ENCODE measurements around the gene LDLRAD4. TPM values are rescaled to one million over a fixed set of nuclear protein-coding genes. Genes with fewer than 3 reads are reported as not detected.

LDLRAD4 gene
- total RNA-seq, 1 donor from 2014 or later = 1.4 TPM

DNA sequence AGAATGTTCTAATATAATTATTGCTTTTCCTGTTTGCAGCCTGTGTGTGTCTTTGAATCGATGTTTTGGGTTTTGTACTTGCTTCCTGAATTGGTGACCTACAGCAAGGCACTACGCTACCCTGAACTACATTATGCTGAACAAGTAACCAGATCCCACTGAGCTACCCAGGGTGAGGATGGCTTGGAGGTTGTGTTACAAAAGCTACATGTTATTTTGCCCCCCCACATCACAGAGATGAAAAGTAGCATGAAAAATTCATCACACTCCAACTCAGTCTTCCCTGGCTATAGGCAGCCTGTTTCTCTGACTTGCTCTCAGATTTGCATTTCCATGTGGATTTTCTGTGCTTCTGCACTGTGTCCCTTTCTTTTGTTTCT, 162.1 kb downstream of the LDLRAD4 start:
- no peaks in the 10 kb centered on the region for H3K9me3 Mint-ChIP-seq
- no peaks in the 10 kb centered on the region for H3K27me3 Mint-ChIP-seq (ENCODE audit: low read depth)
- no peaks in the 10 kb centered on the region for H3K36me3 Mint-ChIP-seq (ENCODE audit: low read depth)
- H3K27ac Mint-ChIP-seq (ENCODE audit: unreplicated experiment) = no peak overlapping the region
- DNase-seq (ENCODE audit: low read depth, low spot score) = no peak
- TF ChIP-seq, protein P1, sequence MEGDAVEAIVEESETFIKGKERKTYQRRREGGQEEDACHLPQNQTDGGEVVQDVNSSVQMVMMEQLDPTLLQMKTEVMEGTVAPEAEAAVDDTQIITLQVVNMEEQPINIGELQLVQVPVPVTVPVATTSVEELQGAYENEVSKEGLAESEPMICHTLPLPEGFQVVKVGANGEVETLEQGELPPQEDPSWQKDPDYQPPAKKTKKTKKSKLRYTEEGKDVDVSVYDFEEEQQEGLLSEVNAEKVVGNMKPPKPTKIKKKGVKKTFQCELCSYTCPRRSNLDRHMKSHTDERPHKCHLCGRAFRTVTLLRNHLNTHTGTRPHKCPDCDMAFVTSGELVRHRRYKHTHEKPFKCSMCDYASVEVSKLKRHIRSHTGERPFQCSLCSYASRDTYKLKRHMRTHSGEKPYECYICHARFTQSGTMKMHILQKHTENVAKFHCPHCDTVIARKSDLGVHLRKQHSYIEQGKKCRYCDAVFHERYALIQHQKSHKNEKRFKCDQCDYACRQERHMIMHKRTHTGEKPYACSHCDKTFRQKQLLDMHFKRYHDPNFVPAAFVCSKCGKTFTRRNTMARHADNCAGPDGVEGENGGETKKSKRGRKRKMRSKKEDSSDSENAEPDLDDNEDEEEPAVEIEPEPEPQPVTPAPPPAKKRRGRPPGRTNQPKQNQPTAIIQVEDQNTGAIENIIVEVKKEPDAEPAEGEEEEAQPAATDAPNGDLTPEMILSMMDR (conservative IDR thresholded peaks at IDR 0.05) = no peak
- H3K4me1 Mint-ChIP-seq = peaks cover 32% of the 10 kb centered on the region
- H3K4me3 Mint-ChIP-seq = no peak overlapping the region

DNA sequence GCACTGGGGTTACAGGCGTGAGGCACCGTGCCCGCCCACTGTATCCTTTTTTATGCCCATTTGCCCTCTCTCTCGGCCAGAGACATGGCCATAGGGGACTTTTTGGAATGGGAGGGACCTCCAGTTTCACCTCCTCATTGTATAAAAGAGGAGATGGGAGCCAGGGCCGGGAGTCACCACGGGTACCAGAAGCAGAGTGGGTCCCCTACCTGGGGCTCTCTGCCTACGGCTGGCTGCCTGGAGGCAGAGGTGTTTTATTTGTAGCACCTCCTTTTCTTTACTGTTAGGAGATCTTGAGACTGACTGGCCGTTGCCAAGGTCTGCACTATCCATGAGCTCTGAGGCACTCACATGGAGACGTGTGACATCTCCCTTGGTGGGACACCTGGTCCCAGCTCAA, 162.8 kb downstream of the LDLRAD4 start:
- H3K27me3 Mint-ChIP-seq (ENCODE audit: low read depth) = no peaks in the 10 kb centered on the region
- no peak for DNase-seq (ENCODE audit: low read depth, low spot score)
- no peak overlapping the region for H3K4me3 Mint-ChIP-seq
- no peaks in the 10 kb centered on the region for H3K36me3 Mint-ChIP-seq (ENCODE audit: low read depth)
- no peak overlapping the region for H3K27ac Mint-ChIP-seq (ENCODE audit: unreplicated experiment)
- H3K9me3 Mint-ChIP-seq = no peaks in the 10 kb centered on the region
- TF ChIP-seq, protein P1 (conservative IDR thresholded peaks at IDR 0.05) = no peak
- H3K4me1 Mint-ChIP-seq = peaks cover 32% of the 10 kb centered on the region

DNA sequence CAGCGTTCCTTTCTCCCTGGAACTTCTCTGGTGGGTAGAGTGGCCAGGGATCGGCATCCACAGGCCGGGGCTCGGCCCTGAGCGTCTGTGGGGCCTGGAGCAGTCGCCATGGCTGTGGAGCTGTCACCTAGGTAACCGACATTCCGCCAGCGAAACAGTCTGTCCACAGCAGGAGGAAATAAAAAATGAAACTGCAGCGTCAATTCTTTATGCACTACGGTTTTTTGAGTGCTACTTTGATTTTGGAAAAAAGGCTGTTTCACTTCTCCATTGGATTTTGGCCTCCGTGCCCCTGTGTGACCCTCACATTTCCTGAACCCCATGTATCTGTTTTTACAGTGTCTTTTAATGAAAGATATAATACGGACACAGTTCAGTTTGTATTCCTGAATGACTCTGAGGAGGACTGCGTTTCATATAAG, 163.4 kb downstream of the LDLRAD4 start:
- no peaks in the 10 kb centered on the region for H3K36me3 Mint-ChIP-seq (ENCODE audit: low read depth)
- TF ChIP-seq, protein P1 (conservative IDR thresholded peaks at IDR 0.05) = no peak
- no peak overlapping the region for H3K4me3 Mint-ChIP-seq
- DNase-seq (ENCODE audit: low read depth, low spot score) = no peak
- H3K9me3 Mint-ChIP-seq = no peaks in the 10 kb centered on the region
- H3K27me3 Mint-ChIP-seq (ENCODE audit: low read depth) = no peaks in the 10 kb centered on the region
- peak overlapping the region; percentile 23 for H3K27ac Mint-ChIP-seq (ENCODE audit: unreplicated experiment)
- peaks cover 32% of the 10 kb centered on the region for H3K4me1 Mint-ChIP-seq

DNA sequence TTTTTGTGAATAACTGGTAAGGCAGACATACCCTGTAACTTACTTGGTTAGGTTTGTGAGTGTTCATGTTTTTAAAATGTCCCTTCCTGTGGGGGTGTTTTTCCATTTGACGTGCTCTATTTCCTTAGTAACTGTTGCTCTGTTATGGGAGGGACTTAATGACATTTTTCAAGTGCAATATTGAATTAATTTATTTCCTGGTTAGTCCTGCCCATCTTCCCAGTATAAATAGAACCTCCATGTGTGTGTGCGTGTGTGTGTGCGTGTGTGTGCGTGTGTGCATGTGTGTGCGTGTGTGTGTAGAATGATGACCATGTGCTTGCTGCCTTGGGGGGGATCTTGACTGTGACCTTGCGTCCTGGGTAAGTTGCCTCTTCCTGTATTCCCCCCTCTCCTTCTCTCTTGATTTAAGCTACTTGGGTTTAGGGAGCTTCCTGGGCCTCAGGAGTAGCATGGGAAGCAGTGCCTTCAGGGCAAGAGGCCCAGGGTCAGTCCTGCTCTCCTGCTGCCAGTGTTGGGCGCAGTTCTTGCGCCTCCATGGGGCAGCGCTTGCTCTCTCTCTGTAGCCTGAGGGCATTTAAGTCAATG, 163.9 kb downstream of the LDLRAD4 start:
- Mint-ChIP-seq H3K4me3 (peak overlapping the region; percentile 6), H3K27me3 (ENCODE audit: low read depth) (no peaks in the 10 kb centered on the region), H3K9me3 (no peaks in the 10 kb centered on the region), H3K27ac (ENCODE audit: unreplicated experiment) (peak overlapping the region; percentile 20), H3K36me3 (ENCODE audit: low read depth) (no peaks in the 10 kb centered on the region), H3K4me1 (peaks cover 32% of the 10 kb centered on the region)
- no peak for DNase-seq (ENCODE audit: low read depth, low spot score)
- TF ChIP-seq, protein P1 (conservative IDR thresholded peaks at IDR 0.05) = no peak

DNA sequence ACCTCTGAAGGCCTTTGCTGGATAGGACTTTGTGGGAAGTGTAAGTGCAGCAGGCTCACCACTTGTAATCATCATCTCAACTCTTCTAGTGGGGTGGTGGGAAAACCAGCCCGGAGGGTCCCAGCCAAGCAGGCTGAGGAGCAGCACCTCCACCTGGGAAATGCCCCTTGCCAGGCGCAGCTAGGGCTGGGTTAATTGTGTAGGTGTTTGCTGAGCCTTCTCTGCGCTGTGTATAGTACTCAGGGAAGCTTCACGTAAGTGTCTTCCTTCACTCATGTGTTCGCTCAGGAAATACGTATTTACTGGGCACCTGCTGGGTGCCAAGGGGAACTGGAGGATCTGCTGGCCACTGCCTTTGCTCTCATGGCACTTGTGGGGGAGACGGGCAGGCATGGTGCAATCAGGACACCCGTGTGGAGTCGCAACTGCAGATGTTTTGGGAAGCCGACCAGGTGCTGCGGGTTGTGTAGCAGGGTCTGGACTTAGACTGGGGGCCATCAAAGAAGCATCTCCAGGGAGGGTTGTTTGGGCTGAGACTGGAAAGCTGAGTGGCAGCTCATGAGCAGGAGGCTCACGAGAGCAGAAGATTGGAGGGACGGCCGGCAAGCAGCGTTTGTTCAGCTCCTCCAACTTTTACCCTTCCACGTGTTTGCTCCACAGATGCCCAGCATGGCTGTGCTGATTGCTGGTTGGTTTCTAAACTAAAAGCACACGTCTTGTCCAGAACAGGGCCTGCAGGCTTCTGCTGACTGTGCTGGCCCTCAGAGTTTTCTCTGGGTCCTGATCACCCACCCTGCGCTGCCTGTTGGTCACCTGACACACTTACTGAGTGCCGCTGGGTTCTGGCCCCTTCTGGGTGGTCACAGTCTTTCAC, 164.6 kb downstream of the LDLRAD4 start:
- no peak for DNase-seq (ENCODE audit: low read depth, low spot score)
- H3K27ac Mint-ChIP-seq (ENCODE audit: unreplicated experiment) = peak overlapping the region; percentile 20
- H3K36me3 Mint-ChIP-seq (ENCODE audit: low read depth) = no peaks in the 10 kb centered on the region
- H3K27me3 Mint-ChIP-seq (ENCODE audit: low read depth) = no peaks in the 10 kb centered on the region
- no peaks in the 10 kb centered on the region for H3K9me3 Mint-ChIP-seq
- H3K4me1 Mint-ChIP-seq = peaks cover 32% of the 10 kb centered on the region
- peak overlapping the region; percentile 6 for H3K4me3 Mint-ChIP-seq
- TF ChIP-seq, protein P1 (conservative IDR thresholded peaks at IDR 0.05) = no peak

Measured in neural crest cell (in vitro differentiated cells).